Hepatocyte (in vitro differentiated cells): ENCODE data around the gene ITPR3.

ENCODE experiments used
- CTCF ChIP-seq: fragments of 200-600 bp; sonication (generic); IDR thresholded peaks from 2 replicates; pipeline ENCODE4 v1.5.1; 2016; ENCODE audit warnings: antibody characterized with exemption, mild to moderate bottlenecking; ENCODE audit not compliant: poor library complexity
- EZH2 ChIP-seq: fragments of 200-600 bp; sonication (generic); IDR thresholded peaks from 2 replicates; pipeline ENCODE4 v1.6.1; 2016; ENCODE audit warnings: antibody characterized with exemption, mild to moderate bottlenecking, borderline replicate concordance

DNA sequence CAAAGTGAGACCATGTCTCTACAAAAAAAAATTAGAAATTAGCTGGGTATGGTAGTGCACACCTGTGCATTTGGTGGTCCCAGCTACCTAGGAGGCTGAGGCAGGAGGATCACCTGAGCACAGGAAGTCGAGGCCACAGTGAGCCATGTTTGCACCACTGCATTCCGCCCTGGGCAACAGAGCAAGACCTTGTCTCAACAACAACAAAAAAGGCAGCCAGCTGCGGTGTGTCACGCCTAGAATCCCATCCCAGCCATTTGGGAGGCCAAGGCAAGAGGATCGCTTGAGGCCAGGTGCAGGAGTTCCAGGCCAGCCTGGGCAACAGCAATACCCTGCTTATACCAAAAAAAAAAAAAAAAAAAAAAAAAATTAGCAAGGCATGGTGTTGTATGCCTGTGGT lies 39.9 kb upstream of the ITPR3 start:
- TF ChIP-seq CTCF (no peak), EZH2 (no peak)
